Measurements from ENCODE around the gene TBC1D14. TPM values are rescaled to one million over a fixed set of nuclear protein-coding genes. Genes with fewer than 3 reads are reported as not detected.
A peak's percentile ranks its signal among the peaks of the same experiment; 100 is the strongest.

The TBC1D14 gene
- total RNA-seq, 6 experiments from 2014 or later, result 14.1 to 34.8 (median 30.6) TPM

GRCh38 chr4:7029212-7029611 lies 119.6 kb downstream of the TBC1D14 start:
- intact Hi-C loops (cut with DNase I), result no loop called here

GRCh38 chr4:7029921-7030320 lies 120.3 kb downstream of the TBC1D14 start:
- intact Hi-C loops (cut with DNase I), result no loop called here
- H3K27ac ChIP-seq, result no peak overlapping the region
- DNase-seq (no peak), ATAC-seq (no peak)
- H3K27me3 ChIP-seq, result no peaks in the 10 kb centered on the region
- TF ChIP-seq POLR2A (IDR thresholded peaks at IDR 0.05) (no peak), CTCF (IDR thresholded peaks at IDR 0.05) (no peak)
- 91% methylated on average over 6 of the region's 10 CpGs for WGBS (ENCODE audit: insufficient coverage, low coverage, low lambda C conversion rate, missing lambda C conversion rate)
- no peaks in the 10 kb centered on the region for H3K9me3 ChIP-seq
- peaks cover 0 to 24% (median 10%) of the 10 kb centered on the region in 4 donors for H3K4me1 ChIP-seq
- peaks cover 7 to 39% (median 14%) of the 10 kb centered on the region in 4 donors for H3K36me3 ChIP-seq
- H3K4me3 ChIP-seq, result no peak overlapping the region

More at GRCh38 chr4:7029212-7029611, 119.6 kb downstream of the TBC1D14 start:
- Histone ChIP-seq H3K27me3 (no peaks in the 10 kb centered on the region), H3K4me1 (peaks cover 0 to 19% (median 7%) of the 10 kb centered on the region in 4 donors), H3K4me3 (no peak overlapping the region), H3K9me3 (no peaks in the 10 kb centered on the region), H3K36me3 (peaks cover 7 to 45% (median 14%) of the 10 kb centered on the region in 4 donors), H3K27ac (peak overlapping the region in 2 of 3 donors; percentile 56 to 65)
- ATAC-seq, result peak; percentile 74 to 85 (median 82)
- DNase-seq, result peak; percentile 72 to 88 (median 85)
- TF ChIP-seq POLR2A (IDR thresholded peaks at IDR 0.05), result no peak
- TF ChIP-seq CTCF (IDR thresholded peaks at IDR 0.05), result no peak
- 34% methylated on average over 12 of the region's 12 CpGs for WGBS (ENCODE audit: insufficient coverage, low coverage, low lambda C conversion rate, missing lambda C conversion rate)

DNA sequence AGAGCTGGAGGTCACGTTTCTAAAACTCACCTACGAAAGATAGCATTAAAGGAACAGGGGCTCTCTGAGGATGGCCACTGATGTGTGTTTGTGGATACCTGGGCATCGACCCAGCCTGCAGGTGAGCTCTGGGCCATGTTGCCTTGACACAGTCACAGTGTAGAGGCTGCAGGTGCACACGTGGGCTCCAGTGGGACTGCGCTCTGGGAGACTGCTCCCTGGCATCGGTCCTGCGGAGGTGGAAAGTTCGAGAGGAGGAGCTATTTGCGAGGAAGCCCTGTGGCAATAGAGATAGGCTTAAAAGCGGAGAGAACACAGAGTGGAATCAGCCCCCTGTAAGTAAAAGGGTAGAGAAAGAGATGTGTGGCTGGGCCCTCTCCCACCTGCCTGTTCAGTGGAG lies 121.2 kb downstream of the TBC1D14 start:
- no peaks in the 10 kb centered on the region for H3K9me3 ChIP-seq
- DNase-seq (peak in 1 of 3 donors; percentile 60), ATAC-seq (peak in 1 of 4 donors; percentile 1)
- 81% methylated on average over 4 of the region's 10 CpGs for WGBS (ENCODE audit: insufficient coverage, low coverage, low lambda C conversion rate, missing lambda C conversion rate)
- intact Hi-C loops (cut with DNase I), result no loop called here
- no peaks in the 10 kb centered on the region for H3K27me3 ChIP-seq
- no peak overlapping the region for H3K27ac ChIP-seq
- H3K4me1 ChIP-seq, result peaks cover 0 to 26% (median 12%) of the 10 kb centered on the region in 4 donors
- TF ChIP-seq POLR2A (IDR thresholded peaks at IDR 0.05), result no peak
- no peak for TF ChIP-seq CTCF (IDR thresholded peaks at IDR 0.05)
- peaks cover 7 to 29% (median 14%) of the 10 kb centered on the region in 4 donors for H3K36me3 ChIP-seq
- H3K4me3 ChIP-seq, result no peak overlapping the region

- TF ChIP-seq CTCF (IDR thresholded peaks at IDR 0.05) (no peak), POLR2A (IDR thresholded peaks at IDR 0.05) (no peak)
- no peaks in the 10 kb centered on the region for H3K27me3 ChIP-seq
- H3K4me3 ChIP-seq, result no peak overlapping the region
- intact Hi-C loops (cut with DNase I), result no loop called here
- no peak for ATAC-seq
- H3K9me3 ChIP-seq, result no peaks in the 10 kb centered on the region
- H3K27ac ChIP-seq, result no peak overlapping the region
- WGBS (ENCODE audit: insufficient coverage, low coverage, low lambda C conversion rate, missing lambda C conversion rate), result 68% methylated on average over 20 of the region's 35 CpGs
- H3K4me1 ChIP-seq, result peaks cover 0 to 26% (median 12%) of the 10 kb centered on the region in 4 donors
- peaks cover 7 to 23% (median 14%) of the 10 kb centered on the region in 4 donors for H3K36me3 ChIP-seq
- no peak for DNase-seq
Observed at GRCh38 chr4:7031558-7032449, 122.2 kb downstream of the TBC1D14 start.

All from right lobe of liver (tissue), 6 donors.